Activated naive CD8-positive, alpha-beta T cell treated with anti-CD3 and anti-CD28 coated beads, Interleukin-2, amount 50 U/mL, for 24 hours (primary cell): ENCODE measurements around the gene UBE4A.

Experiments
- ATAC-seq: fragments of 150-1000 bp; cut with Tn5 transposase; one replicate; pipeline ENCODE4 v1.10.0; 2021
- DNase-seq: peaks from one replicate; pipeline ENCODE4 v3.0.0; 2021
- H3K27ac Mint-ChIP-seq: one replicate; pipeline ENCODE4 v1.8.0; 2021; ENCODE audit warnings: mild to moderate bottlenecking, mixed read lengths
- H3K27me3 Mint-ChIP-seq: one replicate; pipeline ENCODE4 v1.8.0; 2021; ENCODE audit warnings: mixed read lengths
- H3K36me3 Mint-ChIP-seq: one replicate; pipeline ENCODE4 v1.8.0; 2021; ENCODE audit warnings: low read depth, mixed read lengths
- H3K4me1 Mint-ChIP-seq: one replicate; pipeline ENCODE4 v1.8.0; 2021; ENCODE audit warnings: mixed read lengths
- H3K4me3 Mint-ChIP-seq: one replicate; pipeline ENCODE4 v1.8.0; 2021; ENCODE audit warnings: mild to moderate bottlenecking, moderate library complexity, mixed read lengths
- H3K9me3 Mint-ChIP-seq: one replicate; pipeline ENCODE4 v1.8.0; 2021; ENCODE audit warnings: mixed read lengths

UBE4A gene

GRCh38 chr11:118448294-118448693 is 88.9 kb downstream of the UBE4A start:
- H3K4me3 Mint-ChIP-seq, result no peak overlapping the region
- H3K36me3 Mint-ChIP-seq, result peaks cover 34% of the 10 kb centered on the region
- peaks cover 66% of the 10 kb centered on the region for H3K4me1 Mint-ChIP-seq
- no peaks in the 10 kb centered on the region for H3K9me3 Mint-ChIP-seq
- ATAC-seq (peak; percentile 88), DNase-seq (no peak)
- peak overlapping the region; percentile 61 for H3K27ac Mint-ChIP-seq
- H3K27me3 Mint-ChIP-seq, result no peaks in the 10 kb centered on the region
